K562 (cell line): ENCODE results near the gene SH3PXD2B. TPM values are rescaled to one million over a fixed set of nuclear protein-coding genes. Genes with fewer than 3 reads are reported as not detected.

Experiments
- ATAC-seq: fragments of 200-7000 bp; cut with Tn5 transposase; 3 replicates; pipeline ENCODE4 v1.9.1; 2020; ENCODE audit warnings: moderate library complexity
- BruUV-seq: library from RNA; stranded (reverse); fragments of 400-500 nt; replicated peaks from 2 replicates; lab custom pipeline; 2021; lab: Mats Ljungman, UMichigan
- CTCF ChIA-PET: fragments of 300-600 bp; formaldehyde crosslinking; extraction: SDS; loops from one replicate; lab custom pipeline; 2021; ENCODE audit warnings: low intra/inter-chr PET ratio; lab: Yijun Ruan, JAX
- POLR2A ChIA-PET: fragments of 300-600, 350-650 bp; sonication (Branson Sonifier 250); formaldehyde crosslinking; extraction: SDS; loops from one replicate; lab custom pipeline; 2021; ENCODE audit warnings: antibody characterized with exemption, inconsistent platforms; lab: Yijun Ruan, JAX
- DNase-seq, 4 experiments: peaks; one replicate each; pipeline versions ENCODE4 v3.0.0 to v3.0.0-alpha.2; 2011 to 2018; ENCODE audit warnings: low spot score in 3 of 4, mixed read lengths in 3 of 4; ENCODE audit errors: extremely low read depth in 1 of 4
- FAIRE-seq: peaks from 2 replicates; lab custom pipeline; 2011; peaks lifted over from hg19 to GRCh38; lab: Jason Lieb, UNC
- H2AFZ ChIP-seq: 2 replicates; pipeline ENCODE4 v1.6.0; 2011; ENCODE audit warnings: low read depth, low read length, control low read depth, inconsistent platforms
- H3K27ac ChIP-seq: fragments of 200-600 bp; 3 replicates; pipeline ENCODE4 v1.8.0; 2011; ENCODE audit warnings: low read depth, mild to moderate bottlenecking, control low read depth, inconsistent platforms, low read length, moderate library complexity, mixed read lengths; ENCODE audit errors: extremely low read depth
- H3K27me3 ChIP-seq, 2 experiments: fragments of 300-600 bp in 1 of 2; 2 replicates in 1 of 2; 3 replicates in 1 of 2; pipeline versions ENCODE4 v1.6.0 to v1.8.0; 2011; ENCODE audit warnings: inconsistent platforms in 2 of 2, low read length in 2 of 2, mild to moderate bottlenecking in 1 of 2, mixed read lengths in 1 of 2, moderate library complexity in 1 of 2; ENCODE audit not compliant: control insufficient read depth in 2 of 2, insufficient read depth in 2 of 2
- H3K36me3 ChIP-seq: fragments of 300-600 bp; 3 replicates; pipeline ENCODE4 v1.8.0; 2011; ENCODE audit warnings: mild to moderate bottlenecking, low read length, inconsistent platforms; ENCODE audit not compliant: control insufficient read depth, insufficient read depth
- H3K4me1 ChIP-seq, 2 experiments: fragments of 200-600 bp in 1 of 2; replicated peaks in 1 of 2; 2 replicates in 1 of 2; 3 replicates in 1 of 2; pipeline versions ENCODE4 v1.5.1 to v1.8.0; 2011; ENCODE audit warnings: inconsistent platforms in 2 of 2, low read length in 2 of 2, mild to moderate bottlenecking in 1 of 2, mixed read lengths in 1 of 2, moderate library complexity in 1 of 2; ENCODE audit not compliant: control insufficient read depth in 2 of 2, insufficient read depth in 2 of 2
- H3K4me2 ChIP-seq: 2 replicates; pipeline ENCODE4 v1.6.1; 2011; ENCODE audit warnings: low read length, control low read depth, inconsistent platforms, mixed read lengths; ENCODE audit not compliant: insufficient read depth
- H3K4me3 ChIP-seq: fragments of 200-600 bp; sonication (generic), shearing (Covaris generic); 2 replicates; pipeline ENCODE4 v1.5.1; 2016; ENCODE audit warnings: control low read depth, inconsistent platforms
- H3K79me2 ChIP-seq: fragments of 200-600 bp; 3 replicates; pipeline ENCODE4 v1.8.0; 2011; ENCODE audit warnings: low read length, inconsistent platforms; ENCODE audit not compliant: control insufficient read depth, insufficient read depth
- H3K9ac ChIP-seq, 2 experiments: 2 replicates each; pipeline versions ENCODE4 v1.6.0 to v1.6.1; 2011; ENCODE audit warnings: low read depth in 2 of 2, low read length in 2 of 2, control low read depth in 1 of 2, inconsistent platforms in 1 of 2, mild to moderate bottlenecking in 1 of 2, mixed read lengths in 1 of 2; ENCODE audit not compliant: insufficient read depth in 1 of 2
- H3K9me1 ChIP-seq: one replicate; pipeline ENCODE4 v1.6.0; 2011; ENCODE audit warnings: inconsistent platforms, mild to moderate bottlenecking, low read length, moderate library complexity; ENCODE audit not compliant: control insufficient read depth, insufficient read depth
- H3K9me3 ChIP-seq: replicated peaks from 2 replicates; pipeline ENCODE4 v1.5.1; 2011; ENCODE audit warnings: low read depth, low read length, inconsistent platforms; ENCODE audit not compliant: control insufficient read depth, insufficient read depth
- H4K20me1 ChIP-seq: replicated peaks from 2 replicates; pipeline ENCODE4 v1.6.1; 2011; ENCODE audit warnings: low read length, inconsistent platforms, mixed read lengths; ENCODE audit not compliant: control insufficient read depth, insufficient read depth
- CREBBP ChIP-seq: IDR thresholded peaks from one replicate; pipeline ENCODE4 v1.6.1; 2012; ENCODE audit warnings: low read depth, mild to moderate bottlenecking, control low read depth, inconsistent platforms, low read length
- POLR2B ChIP-seq: fragments of 450-650 bp; IDR thresholded peaks from 2 replicates; pipeline ENCODE4 v1.6.1; 2018; ENCODE audit warnings: low read depth; ENCODE audit not compliant: partially characterized antibody
- SP2 ChIP-seq: IDR thresholded peaks from 2 replicates; pipeline ENCODE4 v1.6.1; 2011; ENCODE audit warnings: mild to moderate bottlenecking, low read depth, low read length, moderate library complexity; ENCODE audit not compliant: poor library complexity, severe bottlenecking; ENCODE audit errors: extremely low read depth
- TARDBP ChIP-seq: fragments of 450-650 bp; IDR thresholded peaks from 2 replicates; pipeline ENCODE4 v1.6.1; 2016
- ZBTB7A ChIP-seq: IDR thresholded peaks from 2 replicates; pipeline ENCODE4 v1.6.1; 2011; ENCODE audit warnings: low read depth, mild to moderate bottlenecking, low read length, moderate library complexity, borderline replicate concordance; ENCODE audit not compliant: control insufficient read depth
- ZNF408 ChIP-seq: fragments of 250-450 bp; sonication (Bioruptor Pico); IDR thresholded peaks from 2 replicates; pipeline ENCODE4 v1.4.0; 2020; ENCODE audit warnings: low read depth, mild to moderate bottlenecking, moderate library complexity
- ZNF707 ChIP-seq: fragments of 250-450 bp; sonication (Bioruptor Pico); conservative IDR thresholded peaks from 2 replicates; pipeline ENCODE4 v1.8.0; 2022; ENCODE audit warnings: inconsistent platforms, mild to moderate bottlenecking, moderate library complexity
- WGBS: fragments of 100-300 bp; shearing (Covaris generic); methylation state at CpG from one replicate; pipeline ENCODE4 v1.1.6; 2016; ENCODE audit warnings: low coverage, mixed read lengths; ENCODE audit not compliant: insufficient coverage; ENCODE audit errors: missing lambda C conversion rate; 5-methylcytosine and 5-hydroxymethylcytosine counted together
- in situ Hi-C: fragments of 300-500 bp; cut with MboI; formaldehyde crosslinking; loops from 4 replicates; pipeline ENCODE4 v1.15.0; 2018; ENCODE audit warnings: inconsistent platforms, mixed read lengths
- intact Hi-C: fragments of 100-400 bp; cut with micrococcal nuclease; formaldehyde crosslinking; loops from 2 replicates; pipeline ENCODE4 v1.14.2; 2022
- polyA plus RNA-seq, 8 experiments: library from polyadenylated mRNA; depleted of rRNA in 4 of 8; stranded (reverse) in 5 of 8; unstranded in 3 of 8; fragments of >200 nt; fragmentation: Nextera tagmentation in 2 of 8; fragmentation: Illumina TruSeq in 1 of 8; extraction: Ambion mirVana in 2 of 8; extraction: Trizol in 1 of 8; gene quantifications; 2 replicates each; pipeline versions ENCODE4 v1.2.1 to v1.2.3, GENCODE V29; 2011 to 2014; ENCODE audit warnings: inconsistent platforms in 1 of 8, missing spikeins in 1 of 8
- total RNA-seq, 7 experiments: library from RNA; depleted of rRNA in 6 of 7; stranded (reverse); fragments of >200 nt in 6 of 7; fragmentation: Illumina TruSeq in 2 of 7; extraction: Trizol in 2 of 7; gene quantifications; 2 replicates each; pipeline versions ENCODE4 v1.2.1 to v1.2.3, GENCODE V29; 2011 to 2021; ENCODE audit warnings: low replicate concordance in 1 of 7

SH3PXD2B gene
- total and polyA plus RNA-seq, 9 of the 15 experiments (the other 6 are each of a cell fraction or from before 2014, with no cell fraction given), result 0.04 to 0.66 (median 0.19) TPM

GRCh38 chr5:172280317-172280716 lies 174.0 kb downstream of the SH3PXD2B start:
- no peaks in the 10 kb centered on the region for H3K79me2 ChIP-seq
- H4K20me1 ChIP-seq, result peaks cover 5% of the 10 kb centered on the region
- H3K4me3 ChIP-seq, result no peak overlapping the region
- no peak for DNase-seq
- intact Hi-C loops, result no loop called here
- H3K27me3 ChIP-seq, result peaks cover 16 to 39% of the 10 kb centered on the region in 2 experiments
- H3K9ac ChIP-seq, result no peak overlapping the region
- H3K4me2 ChIP-seq, result no peak overlapping the region
- no peak for FAIRE-seq
- ATAC-seq, result no peak
- H3K36me3 ChIP-seq, result no peaks in the 10 kb centered on the region
- in situ Hi-C loops, result no loop called here
- no peaks in the 10 kb centered on the region for H3K9me3 ChIP-seq
- BruUV-seq, result no TSS peak
- WGBS, result 4% methylated on average over 5 of the region's 5 CpGs
- no peak overlapping the region for H2AFZ ChIP-seq
- POLR2A ChIA-PET, result no interaction called here
- H3K4me1 ChIP-seq, result peaks cover 2 to 16% of the 10 kb centered on the region in 2 experiments; a peak in 2 of 5 replicates
- no peak overlapping the region for H3K27ac ChIP-seq
- no peaks in the 10 kb centered on the region for H3K9me1 ChIP-seq
- TF ChIP-seq TARDBP, result no peak
- no peak for TF ChIP-seq SP2
- no peak for TF ChIP-seq ZBTB7A
- TF ChIP-seq, all 486 proteins: peak for 0
- CTCF ChIA-PET, result no interaction called here

GRCh38 chr5:172278356-172278755 lies 176.0 kb downstream of the SH3PXD2B start:
- intact Hi-C loops (no loop called here), in situ Hi-C loops (no loop called here)
- Histone ChIP-seq H3K9me3 (no peaks in the 10 kb centered on the region), H3K79me2 (no peaks in the 10 kb centered on the region), H3K9me1 (no peaks in the 10 kb centered on the region), H3K4me3 (no peak overlapping the region), H3K4me2 (no peak overlapping the region), H3K36me3 (no peaks in the 10 kb centered on the region), H3K9ac (no peak overlapping the region), H3K27me3 (peaks cover 23 to 48% of the 10 kb centered on the region in 2 experiments), H4K20me1 (no peaks in the 10 kb centered on the region), H2AFZ (no peak overlapping the region), H3K4me1 (peaks cover 0 to 5% of the 10 kb centered on the region in 2 experiments; a peak in 2 of 5 replicates), H3K27ac (no peak overlapping the region)
- no TSS peak for BruUV-seq
- CTCF ChIA-PET, result no interaction called here
- WGBS, result 1% methylated on average over 9 of the region's 9 CpGs
- TF ChIP-seq POLR2B, result no peak
- no peak for TF ChIP-seq ZNF408
- TF ChIP-seq CREBBP, result no peak
- TF ChIP-seq ZNF707, result no peak
- no peak for DNase-seq
- no peak for FAIRE-seq
- no peak for ATAC-seq
- POLR2A ChIA-PET, result no interaction called here
